ENCODE data around the gene NR6A1. TPM values are rescaled to one million over a fixed set of nuclear protein-coding genes. Genes with fewer than 3 reads are reported as not detected.
A peak's percentile ranks its signal among the peaks of the same experiment; 100 is the strongest.
"Not testable (repeated sequence)": the region's sequence is repeated elsewhere in the genome, so short reads cannot be mapped to it uniquely, and the experiment has no call there.

The NR6A1 gene
- polyA plus RNA-seq, 3 donors, result 1.00 to 1.5 (median 1.1) TPM

GRCh38 chr9:124652615-124653393 is 118.3 kb downstream of the NR6A1 start:
- no peak for DNase-seq (ENCODE audit: extremely low read depth in 1 of 11, low read depth in 9 of 11, low spot score in 4 of 11)

- no peak for DNase-seq (ENCODE audit: extremely low read depth in 1 of 11, low read depth in 9 of 11, low spot score in 4 of 11)
These were observed 118.9 kb downstream of the NR6A1 start for GRCh38 chr9:124652203-124652602.

DNA sequence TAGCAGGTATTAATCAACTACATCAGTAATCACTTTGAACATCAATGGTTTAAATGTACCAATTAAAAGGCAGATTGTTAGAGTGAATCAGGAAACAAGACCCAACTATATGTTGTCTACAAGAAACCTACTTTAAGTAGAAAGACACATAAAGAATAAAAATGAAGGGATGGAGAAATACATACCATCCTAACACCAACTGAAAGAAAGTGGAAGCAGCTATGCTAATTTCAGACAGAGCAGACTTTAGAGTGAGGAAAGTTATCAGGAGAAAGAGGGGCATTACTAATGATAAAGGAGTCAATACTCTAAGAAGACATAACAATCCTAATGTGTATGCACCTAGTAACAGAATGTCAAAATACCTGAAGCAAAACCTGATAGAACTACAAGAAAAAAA is 125.8 kb downstream of the NR6A1 start:
- no peak for DNase-seq (ENCODE audit: extremely low read depth in 1 of 11, low read depth in 9 of 11, low spot score in 4 of 11)

GRCh38 chr9:124639637-124640036 is 131.5 kb downstream of the NR6A1 start:
- no peak for DNase-seq (ENCODE audit: extremely low read depth in 1 of 11, low read depth in 9 of 11, low spot score in 4 of 11)

GRCh38 chr9:124635285-124635684 is 135.8 kb downstream of the NR6A1 start:
- no peak for DNase-seq (ENCODE audit: extremely low read depth in 1 of 11, low read depth in 9 of 11, low spot score in 4 of 11)

DNA sequence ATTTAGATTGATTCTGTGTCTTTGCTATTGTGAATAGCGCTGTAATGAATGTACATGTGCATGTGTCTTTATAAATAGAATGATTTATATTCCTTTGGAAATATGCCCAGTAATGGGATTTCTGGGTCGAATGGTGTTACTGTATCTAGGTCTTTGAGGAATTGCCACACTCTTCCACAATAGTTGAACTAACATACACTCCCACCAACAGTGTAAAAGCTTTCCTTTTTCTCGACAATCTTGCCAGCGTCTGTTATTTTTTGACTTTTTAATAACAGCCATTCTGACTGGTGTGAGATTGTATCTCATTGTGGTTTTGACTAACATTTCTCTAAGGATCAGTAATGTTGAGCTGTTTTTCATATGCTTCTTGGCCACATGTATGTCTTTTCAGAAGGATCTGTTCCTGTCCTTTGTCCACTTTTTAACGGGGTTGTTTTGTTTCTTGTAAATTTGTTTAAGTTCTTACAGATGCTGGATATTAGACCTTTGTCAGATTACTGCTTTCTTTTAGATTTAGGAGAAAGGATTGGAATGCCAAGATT is 139.0 kb downstream of the NR6A1 start:
- DNase-seq (ENCODE audit: extremely low read depth in 1 of 11, low read depth in 9 of 11, low spot score in 4 of 11), result peak in 1 of 11 donors; percentile 9

DNA sequence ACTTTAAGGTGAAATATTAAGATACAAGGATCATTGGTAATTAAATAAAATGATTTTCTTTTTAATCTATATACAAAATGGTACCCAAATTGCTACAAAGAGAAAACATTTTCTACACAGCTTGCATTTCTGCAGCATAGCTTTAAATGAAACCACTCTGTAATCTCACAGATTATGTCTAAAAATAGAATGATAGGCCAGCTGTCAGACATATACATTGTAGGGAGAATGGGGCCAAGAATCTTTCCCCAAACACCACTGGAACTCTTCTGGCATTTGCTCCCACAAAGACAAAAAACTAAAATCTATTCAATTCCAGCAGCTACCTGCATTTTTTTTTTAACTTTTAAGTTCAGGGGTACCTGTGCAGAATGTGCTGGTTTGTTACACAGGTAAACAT is 139.8 kb downstream of the NR6A1 start:
- no peak for DNase-seq (ENCODE audit: extremely low read depth in 1 of 11, low read depth in 9 of 11, low spot score in 4 of 11)

DNA sequence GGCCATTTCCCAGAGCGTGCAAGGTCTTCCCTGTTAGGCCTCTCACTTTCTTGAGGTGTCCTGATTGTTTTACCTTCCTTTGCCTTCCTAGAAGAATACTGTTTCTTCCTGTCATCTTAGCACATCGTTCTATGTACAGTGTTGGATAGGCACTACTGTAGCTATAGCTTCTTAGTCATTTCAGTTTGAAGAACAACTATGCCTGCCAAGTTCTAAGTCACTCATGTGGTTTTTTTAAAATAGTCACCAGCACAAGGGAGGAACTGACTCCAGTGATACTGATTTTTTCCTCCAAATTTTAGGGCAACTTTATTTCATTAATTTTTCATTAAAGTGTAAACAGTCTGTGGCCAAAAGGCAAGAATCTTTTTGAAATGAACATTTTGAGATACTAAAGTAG is 141.5 kb downstream of the NR6A1 start:
- DNase-seq (ENCODE audit: extremely low read depth in 1 of 11, low read depth in 9 of 11, low spot score in 4 of 11), result no peak

- DNase-seq (ENCODE audit: extremely low read depth in 1 of 11, low read depth in 9 of 11, low spot score in 4 of 11), result no peak
These were observed 142.4 kb downstream of the NR6A1 start for GRCh38 chr9:124628741-124629140.

- DNase-seq (ENCODE audit: extremely low read depth in 1 of 11, low read depth in 9 of 11, low spot score in 4 of 11), result no peak
These were observed 144.8 kb downstream of the NR6A1 start for GRCh38 chr9:124626276-124626675.

- DNase-seq (ENCODE audit: extremely low read depth in 1 of 11, low read depth in 9 of 11, low spot score in 4 of 11), result no peak
These were observed 146.0 kb downstream of the NR6A1 start for GRCh38 chr9:124625087-124625486.

- no peak for DNase-seq (ENCODE audit: extremely low read depth in 1 of 11, low read depth in 9 of 11, low spot score in 4 of 11)
These were observed 146.4 kb downstream of the NR6A1 start for GRCh38 chr9:124624735-124624992.

GRCh38 chr9:124623966-124624734 is 147.0 kb downstream of the NR6A1 start:
- no peak for DNase-seq (ENCODE audit: extremely low read depth in 1 of 11, low read depth in 9 of 11, low spot score in 4 of 11)

GRCh38 chr9:124622882-124623281 is 148.2 kb downstream of the NR6A1 start:
- DNase-seq (ENCODE audit: extremely low read depth in 1 of 11, low read depth in 9 of 11, low spot score in 4 of 11), result no peak

DNA sequence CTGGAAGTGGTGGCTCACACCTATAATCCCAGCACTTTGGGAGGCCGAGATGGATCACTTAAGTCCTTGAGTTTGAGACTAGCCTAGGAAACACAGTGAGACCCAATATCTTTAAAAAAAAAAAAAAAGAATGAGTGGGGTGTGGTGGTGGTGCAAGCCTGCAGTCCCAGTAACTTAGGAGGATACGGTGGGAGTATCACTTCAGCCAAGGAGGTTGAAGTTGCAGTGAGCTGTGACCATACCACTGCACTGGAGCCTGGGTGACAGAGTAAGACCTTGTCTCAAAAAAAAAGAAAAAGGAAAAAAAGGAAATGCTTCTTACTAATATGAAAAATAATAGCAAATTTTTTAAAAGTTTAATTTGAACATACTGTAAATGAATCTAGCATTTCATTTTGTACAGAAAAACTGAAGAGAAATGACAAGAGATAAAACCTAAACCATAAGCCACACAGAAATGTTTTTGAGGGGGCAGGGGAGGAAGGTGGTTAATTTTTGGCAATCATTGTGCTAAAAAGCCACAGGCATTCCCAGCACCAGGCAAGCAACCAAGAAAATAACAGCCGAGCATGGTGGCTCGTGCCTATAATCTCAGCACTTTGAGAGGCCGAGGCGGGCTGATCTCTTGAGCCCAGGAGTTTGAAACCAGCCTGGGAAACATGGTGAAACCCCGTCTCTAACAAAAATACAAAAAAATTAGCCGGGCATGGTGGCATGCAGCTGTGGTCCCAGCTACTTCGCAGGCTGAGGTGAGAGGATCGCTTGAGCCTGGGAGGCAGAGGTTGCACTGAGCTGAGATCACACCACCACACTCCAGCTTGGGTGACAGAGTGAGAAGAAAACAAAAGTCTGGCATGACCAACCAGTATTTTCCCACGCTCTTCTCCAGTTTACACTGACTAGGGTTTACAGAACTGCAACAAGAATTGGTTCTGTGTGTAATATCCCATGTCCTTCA is 149.5 kb downstream of the NR6A1 start:
- peak in 1 of 11 donors; percentile 6 for DNase-seq (ENCODE audit: extremely low read depth in 1 of 11, low read depth in 9 of 11, low spot score in 4 of 11)

DNA sequence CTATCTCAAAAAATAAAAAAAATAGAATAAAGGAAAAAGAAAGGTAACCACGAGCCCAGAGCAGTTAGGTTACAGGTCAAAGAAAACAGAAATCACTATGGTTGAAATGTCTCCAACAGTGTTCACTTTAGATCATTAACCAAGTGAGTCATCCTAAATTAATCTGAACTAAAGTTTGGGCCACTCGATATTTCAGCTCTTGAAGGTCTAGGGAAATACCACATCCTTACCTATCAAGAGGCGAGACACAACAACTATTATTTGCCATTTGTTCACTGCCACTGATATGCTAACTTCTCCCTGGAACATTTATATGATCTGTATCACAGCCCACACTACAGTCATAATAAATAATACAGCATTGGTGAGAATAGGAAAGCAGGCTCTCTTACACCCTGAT is 152.6 kb downstream of the NR6A1 start:
- DNase-seq (ENCODE audit: extremely low read depth in 1 of 11, low read depth in 9 of 11, low spot score in 4 of 11), result no peak

GRCh38 chr9:124617477-124618141 is 153.5 kb downstream of the NR6A1 start:
- DNase-seq (ENCODE audit: extremely low read depth in 1 of 11, low read depth in 9 of 11, low spot score in 4 of 11), result peak; percentile 54 to 79 (median 66)

DNA sequence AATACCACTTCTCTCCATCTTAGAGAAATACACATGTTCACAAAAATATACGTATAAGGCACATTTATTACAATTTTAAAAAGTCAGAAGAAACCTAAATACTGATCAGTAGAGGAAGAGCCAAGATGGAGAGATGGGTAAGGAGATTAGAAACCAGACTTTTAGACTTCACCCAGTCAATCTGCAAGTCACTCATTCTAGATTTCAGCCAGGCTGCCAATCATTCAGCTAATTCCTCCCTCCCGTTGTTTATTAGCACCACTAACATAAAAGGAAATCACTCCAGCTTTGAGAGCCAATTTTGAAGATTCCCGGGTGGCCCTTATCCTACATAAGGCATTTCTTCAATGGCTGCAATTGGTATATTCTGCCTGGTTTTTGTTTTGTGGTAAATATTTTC is 154.2 kb downstream of the NR6A1 start:
- no peak for DNase-seq (ENCODE audit: extremely low read depth in 1 of 11, low read depth in 9 of 11, low spot score in 4 of 11)

GRCh38 chr9:124615840-124616239 is 155.3 kb downstream of the NR6A1 start:
- not testable (repeated sequence) for DNase-seq (ENCODE audit: extremely low read depth in 1 of 11, low read depth in 9 of 11, low spot score in 4 of 11)
